NCI-H2196 treated with DMSO at 0.1 percent for 48 hours (cell line): Measurements from ENCODE around the gene TMUB1.

Experiments
- DNase-seq: peaks from one replicate; lab custom pipeline; 2025; ENCODE audit not compliant: unreplicated experiment; lab: John Stamatoyannopoulos, UW

The TMUB1 gene

DNA sequence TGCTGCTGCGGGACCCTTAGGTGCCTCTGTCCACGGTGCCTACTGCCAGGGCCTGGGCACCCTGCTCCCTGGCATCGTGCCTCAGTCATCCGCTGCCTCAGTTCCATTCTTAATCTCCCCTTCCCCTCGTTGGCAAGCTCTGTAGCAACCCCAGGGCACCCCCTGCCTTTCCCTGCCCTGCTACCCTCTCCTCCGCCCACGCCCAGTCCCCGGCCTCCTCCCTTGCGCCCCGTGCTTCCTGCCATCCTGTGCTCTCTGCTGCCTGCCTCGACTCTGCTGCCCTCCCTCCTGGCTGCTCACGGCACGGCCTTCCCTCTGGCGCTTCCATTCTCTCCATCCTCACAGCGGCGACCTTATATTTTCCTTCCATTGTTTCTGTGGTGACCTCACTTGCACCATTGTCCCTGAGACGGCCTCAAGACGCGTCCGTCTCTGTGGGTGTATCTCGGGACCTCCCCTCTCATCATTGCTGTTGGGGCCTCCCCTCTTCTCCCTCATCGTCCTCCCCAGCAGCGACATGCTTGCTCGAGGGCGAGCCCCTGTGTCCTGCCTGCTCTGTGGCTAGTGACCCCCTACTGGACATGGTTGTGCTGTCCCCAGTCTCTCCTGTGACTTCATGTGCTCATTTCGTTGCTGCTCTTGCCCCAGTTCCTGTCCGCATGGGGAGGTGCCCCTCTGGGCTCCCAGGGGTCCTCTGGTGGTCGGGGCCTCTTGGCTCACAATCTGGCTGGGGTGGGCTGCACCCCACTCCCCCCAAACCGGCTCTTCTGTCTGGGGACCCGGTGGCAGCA is 38.3 kb upstream of the TMUB1 start:
- DNase-seq = no peak

DNA sequence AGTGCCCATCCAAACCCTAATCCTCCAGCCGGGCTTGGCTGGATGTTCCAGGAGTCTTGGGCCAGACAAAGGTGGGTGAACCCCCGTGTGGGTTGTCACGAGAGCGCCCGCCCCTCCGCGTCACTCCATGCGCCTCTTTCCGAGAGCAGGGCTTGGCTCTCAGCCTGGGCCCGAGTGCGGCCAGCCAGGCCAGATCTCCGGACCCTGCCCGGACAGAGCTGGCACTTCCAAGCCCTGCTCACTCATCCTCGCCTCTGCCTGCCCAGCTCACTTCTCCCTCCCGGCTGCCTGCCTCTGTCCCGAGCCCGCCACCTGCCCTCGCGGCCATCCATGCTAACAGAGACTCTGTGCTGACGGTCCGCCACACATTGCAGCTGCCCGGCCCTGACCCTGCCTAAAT is 37.6 kb upstream of the TMUB1 start:
- DNase-seq = no peak

- no peak for DNase-seq
These were observed 36.6 kb upstream of the TMUB1 start for GRCh38 chr7:151119902-151120301.

DNA sequence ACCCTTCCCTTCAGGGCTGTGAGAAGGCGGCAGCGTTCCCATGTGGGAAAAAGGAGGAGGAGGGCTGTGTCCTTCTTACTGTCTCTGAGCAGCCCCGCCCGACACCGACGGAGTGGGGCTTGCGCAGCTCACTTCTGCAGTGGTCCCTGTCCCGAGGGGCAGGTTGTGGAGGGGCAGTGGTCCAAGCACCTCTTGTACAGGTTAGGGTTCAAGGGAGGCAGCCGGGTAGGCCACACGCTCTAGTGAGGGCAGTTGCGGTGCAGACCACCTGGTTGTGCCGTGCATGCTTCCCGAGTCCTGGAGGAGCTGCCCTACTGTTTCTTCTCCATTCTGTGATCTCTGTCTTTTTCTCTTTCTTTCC is 35.7 kb upstream of the TMUB1 start:
- DNase-seq = no peak

- DNase-seq = no peak
These were observed 35.1 kb upstream of the TMUB1 start for GRCh38 chr7:151118108-151119054.

DNA sequence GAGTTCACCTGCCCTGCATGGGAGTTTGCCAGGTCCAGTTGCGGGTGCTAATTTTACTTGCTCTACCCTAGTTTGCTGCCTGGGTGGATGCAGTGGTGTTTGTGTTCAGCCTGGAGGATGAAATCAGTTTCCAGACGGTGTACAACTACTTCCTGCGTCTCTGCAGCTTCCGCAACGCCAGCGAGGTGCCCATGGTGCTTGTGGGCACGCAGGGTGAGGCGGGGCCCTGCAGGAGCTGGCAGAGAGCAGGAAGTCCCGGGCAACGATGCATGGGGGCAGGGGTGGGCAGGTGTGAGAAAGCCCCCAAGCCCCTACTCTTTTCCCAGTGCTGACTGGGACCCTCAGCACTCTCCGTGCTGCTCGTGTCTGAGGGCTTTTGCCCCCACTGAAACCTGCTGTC is 34.3 kb upstream of the TMUB1 start:
- no peak for DNase-seq

GRCh38 chr7:151116603-151117440 is 33.5 kb upstream of the TMUB1 start:
- DNase-seq = no peak

DNA sequence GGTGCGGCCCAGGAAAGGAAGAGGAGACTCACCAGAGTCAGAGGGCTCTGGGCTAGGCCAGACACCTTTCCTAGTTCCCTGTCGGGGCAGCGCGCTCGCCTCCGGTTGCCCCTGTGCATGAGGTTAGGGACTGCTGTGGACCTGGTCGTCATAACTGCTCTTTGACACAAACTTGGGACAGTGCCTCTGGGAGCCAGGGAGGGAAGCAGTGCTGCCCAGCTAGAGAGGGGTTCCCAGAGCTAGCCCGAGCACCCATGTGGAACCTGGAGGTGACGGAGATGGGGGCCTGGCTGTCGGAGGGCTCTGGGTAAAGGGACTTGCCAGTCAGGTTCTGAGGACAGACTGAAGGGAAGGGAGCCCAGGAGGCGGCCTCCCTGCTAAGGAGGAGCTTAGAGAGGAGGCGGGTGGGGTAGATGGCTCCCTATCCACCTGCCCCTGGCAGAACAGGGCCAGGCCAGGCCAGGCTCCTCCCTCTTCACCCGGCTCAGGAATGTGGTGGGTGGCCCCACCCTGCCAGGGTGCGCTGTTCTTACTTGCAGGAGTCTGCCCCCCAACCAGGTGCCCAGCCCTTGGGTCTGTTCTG is 32.6 kb upstream of the TMUB1 start:
- no peak for DNase-seq

DNA sequence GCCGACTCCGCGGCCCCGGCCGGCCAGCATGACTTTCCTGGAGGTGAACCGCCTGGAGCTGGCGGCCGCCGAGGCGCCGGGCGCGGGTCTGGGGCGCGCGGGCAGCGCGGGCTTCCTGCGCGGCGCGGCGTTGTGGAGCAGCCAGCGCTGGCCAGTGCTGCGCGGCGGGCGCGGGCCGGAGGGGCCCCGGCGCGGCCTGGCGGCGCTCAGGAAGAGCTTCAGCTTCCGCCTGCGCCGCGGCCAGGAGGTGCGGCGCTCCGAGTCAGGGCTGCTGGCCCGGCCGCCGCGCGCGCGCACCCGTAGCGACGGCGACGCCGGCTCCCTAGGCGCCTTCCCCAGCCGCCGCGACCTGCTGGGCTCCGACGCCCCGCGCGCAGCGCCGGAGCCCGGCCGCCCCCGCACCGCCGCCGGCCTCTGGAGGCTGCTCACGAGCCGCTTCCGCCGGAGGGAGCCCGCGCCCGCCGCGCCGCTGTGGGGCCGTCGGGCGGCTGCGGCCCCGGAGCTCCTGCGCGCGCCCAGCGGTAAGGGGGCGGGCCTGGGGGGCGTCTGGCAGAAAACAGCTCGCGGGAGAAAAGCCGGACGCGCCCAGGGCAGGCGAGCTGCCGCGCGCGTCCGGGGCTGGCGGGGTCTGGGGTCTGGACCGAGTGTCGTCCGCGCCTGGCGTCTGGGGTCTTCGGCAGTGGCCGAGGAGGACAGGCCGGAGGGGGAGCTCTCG is 32.0 kb upstream of the TMUB1 start:
- DNase-seq = no peak

DNA sequence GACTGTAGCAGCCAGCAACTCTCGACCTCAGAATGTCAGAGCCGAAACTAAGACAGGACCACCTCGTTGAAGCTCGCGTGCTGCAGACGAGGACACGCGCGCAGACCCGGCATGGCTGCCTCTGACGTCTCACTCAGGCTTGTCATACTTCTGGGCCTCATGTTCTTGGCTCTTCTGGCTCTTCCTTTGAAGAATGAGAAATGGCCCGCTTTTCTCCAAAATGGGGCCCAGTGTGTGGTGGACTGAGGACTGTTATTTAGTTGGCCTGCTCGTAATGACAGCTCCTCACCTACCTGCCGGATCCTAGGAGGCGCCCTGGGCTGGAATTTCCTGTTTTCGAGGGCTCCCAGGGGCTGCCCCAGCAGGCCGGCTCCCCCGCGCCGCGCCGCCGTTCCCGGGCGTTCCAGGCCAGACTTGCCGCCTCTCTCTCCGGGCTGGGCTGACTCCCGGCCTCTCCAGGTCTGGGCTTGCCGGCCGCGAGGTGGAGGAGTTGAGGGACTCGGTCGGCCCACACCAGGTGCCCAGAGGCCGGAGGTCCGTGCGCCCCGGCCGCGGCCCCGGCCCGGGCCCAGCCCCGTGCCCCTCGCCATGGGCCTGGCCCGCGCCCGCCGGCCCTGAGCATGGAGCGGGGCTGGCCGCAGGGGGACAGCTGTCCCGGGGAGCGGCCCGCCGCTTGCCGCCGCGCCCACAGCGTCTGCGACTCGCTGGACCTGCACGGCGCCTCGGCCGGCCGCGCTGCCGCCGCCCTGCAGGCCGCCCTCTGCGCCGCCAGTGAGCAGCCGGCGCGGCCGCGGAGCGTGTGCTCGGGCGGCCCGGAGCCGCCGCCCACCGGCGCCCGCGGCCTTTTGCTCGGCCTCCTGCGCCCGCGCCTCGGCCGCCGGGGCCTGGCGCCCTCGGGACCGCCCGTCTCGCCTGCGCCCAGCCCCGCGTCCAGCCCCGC is 31.1 kb upstream of the TMUB1 start:
- DNase-seq = no peak

DNA sequence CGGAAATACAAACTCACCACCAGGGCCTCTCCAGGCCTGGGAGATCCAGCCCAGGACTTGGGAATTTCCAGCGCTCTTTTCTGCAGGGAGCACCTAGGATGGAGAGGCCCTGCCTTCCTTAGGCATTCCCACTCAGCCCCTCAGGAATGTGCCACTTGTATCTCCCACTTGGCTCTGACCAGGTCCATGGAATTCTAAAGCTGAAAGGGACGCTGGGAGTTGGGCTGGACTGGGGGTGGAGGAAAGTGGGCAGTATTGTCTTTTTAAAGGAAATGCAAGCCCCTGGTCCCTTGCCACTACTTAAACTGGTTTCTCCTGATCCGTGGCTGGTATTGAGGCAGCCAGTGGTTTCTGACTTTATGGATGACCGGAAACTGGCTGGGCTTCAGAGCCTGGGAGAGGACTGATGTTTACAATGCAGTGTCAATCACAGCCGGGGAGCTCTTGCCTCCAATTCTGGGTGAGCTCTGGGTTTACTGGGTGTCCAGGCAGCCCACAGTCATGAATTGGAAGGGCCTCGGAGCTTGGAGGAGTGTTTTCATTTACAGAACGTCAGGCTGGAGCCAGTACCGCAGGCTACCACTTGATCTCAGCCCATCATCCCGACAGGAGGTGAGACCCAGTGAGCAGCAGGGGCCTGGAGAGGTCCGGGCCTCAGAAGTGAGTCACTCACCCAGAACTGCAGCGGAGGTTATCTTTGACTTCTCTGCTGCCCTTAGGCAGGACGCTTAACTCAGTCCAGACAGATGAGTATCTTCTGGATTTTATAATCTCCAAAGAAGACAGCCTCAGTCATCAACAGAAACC is 30.3 kb upstream of the TMUB1 start:
- DNase-seq = no peak

- peak; percentile 6 for DNase-seq
These were observed 27.8 kb upstream of the TMUB1 start for GRCh38 chr7:151110941-151111645.

DNA sequence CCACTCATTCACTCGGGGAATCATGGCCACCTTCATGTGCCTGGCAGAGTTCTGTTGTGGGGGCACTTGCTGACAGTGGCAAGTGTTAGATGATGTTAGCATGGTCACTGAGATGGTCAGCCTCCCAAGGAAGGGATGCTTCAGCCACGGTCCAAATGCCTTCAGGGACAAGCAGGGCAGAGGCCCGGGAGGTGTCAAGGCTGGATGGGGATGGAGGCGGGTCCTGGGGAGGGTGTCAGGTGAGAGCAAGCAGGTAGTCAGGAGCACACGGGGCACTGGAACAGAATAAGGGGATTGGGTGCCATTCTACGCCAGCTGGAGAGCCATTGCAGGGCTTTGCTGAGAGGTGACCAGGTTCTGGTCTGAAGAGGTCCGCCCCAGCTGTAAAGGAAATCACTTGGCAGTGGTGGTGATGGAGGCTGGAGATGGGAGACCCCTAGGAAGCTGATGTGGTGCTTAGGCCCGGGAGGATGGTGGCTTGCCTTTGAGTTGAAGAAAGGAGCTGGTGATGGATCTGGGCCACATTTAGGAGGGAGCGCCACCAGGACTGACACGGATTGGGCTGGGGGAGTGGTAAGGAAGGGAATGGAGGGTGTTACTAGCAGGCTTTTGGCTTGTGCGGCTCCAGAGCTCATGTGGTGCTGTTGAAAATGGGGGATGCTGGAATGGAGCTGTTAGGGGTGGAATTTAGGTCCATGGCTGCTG is 27.1 kb upstream of the TMUB1 start:
- no peak for DNase-seq

DNA sequence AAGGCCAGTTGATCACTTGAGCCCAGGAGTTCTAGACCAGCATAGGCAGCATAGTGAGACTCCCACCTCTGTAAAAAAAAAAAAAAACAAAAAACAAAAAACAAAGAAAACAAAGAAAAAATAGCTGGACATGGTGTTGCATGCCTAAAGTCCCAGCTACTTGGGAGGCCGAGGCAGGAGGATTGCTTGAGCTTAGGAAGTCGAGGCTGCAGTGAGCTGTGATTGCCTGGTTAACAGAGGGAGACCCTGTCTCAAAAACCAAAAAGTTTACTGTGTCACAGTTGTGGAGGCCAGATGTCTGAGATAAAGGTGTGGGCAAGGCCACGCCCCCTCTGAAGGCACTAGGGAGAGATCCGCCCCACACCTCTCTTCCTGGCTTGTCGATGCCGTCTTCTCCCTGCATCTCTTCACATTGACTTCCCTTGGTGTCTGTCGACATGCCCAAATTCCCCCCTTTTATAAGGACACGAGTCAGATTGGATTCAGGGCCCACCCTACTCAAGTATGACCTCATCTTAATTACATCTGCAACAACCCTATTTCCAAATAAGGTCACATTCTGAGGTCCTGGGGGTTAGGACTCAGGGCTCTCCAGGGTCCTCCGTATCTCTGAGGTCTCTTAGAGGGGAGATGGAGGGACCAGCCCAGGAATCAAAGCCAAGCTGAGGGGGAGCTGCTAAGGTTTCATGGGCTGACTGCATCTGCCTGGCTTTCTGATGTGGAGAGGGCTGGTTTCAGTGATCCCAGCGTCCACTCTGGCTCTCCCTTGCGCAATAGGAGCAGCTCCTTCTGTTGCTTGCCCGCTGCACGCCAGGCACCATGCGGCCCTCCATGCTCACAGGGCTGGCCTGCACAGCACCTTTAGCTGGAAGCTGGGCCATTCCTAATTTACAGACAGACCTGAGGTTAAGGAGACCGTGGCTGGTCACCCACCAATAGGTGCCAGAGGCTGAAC is 26.1 kb upstream of the TMUB1 start:
- DNase-seq = no peak

DNA sequence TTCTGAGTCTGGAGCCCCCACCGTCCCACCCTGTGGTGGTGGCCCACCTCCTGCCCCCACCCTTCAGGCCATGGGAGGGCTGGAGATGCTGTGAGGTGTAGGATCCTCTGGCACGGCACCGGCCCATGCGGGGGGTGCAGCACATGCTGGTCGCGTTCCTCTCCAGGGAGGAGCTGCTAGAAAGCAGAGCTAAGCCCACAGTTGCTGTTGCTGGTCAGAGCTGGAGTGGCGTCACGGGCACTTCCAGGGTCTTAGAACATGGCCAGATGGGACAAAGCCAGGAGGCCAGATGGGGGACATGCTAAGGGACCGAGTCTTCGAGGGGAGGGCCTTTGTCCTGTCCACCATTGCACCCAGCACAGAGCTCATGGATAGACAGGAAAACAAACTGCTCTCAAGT is 24.6 kb upstream of the TMUB1 start:
- DNase-seq = no peak
